ENCODE data around the gene PSMA7.

GRCh38 chr20:62151225-62151624 is 8.0 kb upstream of the PSMA7 start:
- TF ChIP-seq POLR2A (IDR thresholded peaks at IDR 0.05) (no peak), CTCF (IDR thresholded peaks at IDR 0.05) (no peak)

Measured in thyroid gland (tissue), 4 donors.